ENCODE results near the gene FCHSD2. TPM values are rescaled to one million over a fixed set of nuclear protein-coding genes. Genes with fewer than 3 reads are reported as not detected.

FCHSD2 gene
- total and polyA plus RNA-seq, 4 donors, result 14.7 to 41.6 (median 32.6) TPM

- Histone ChIP-seq H3K9ac (ENCODE audit: insufficient read depth in 1 of 2, low read length in 2 of 2) (no peak overlapping the region), H3K36me3 (ENCODE audit: control insufficient read depth in 4 of 4, insufficient read depth in 4 of 4, low read length in 4 of 4) (peaks cover 0 to 5% (median under 1%) of the 10 kb centered on the region in 4 donors), H3K4me1 (ENCODE audit: control insufficient read depth in 5 of 5, insufficient read depth in 5 of 5, low read length in 5 of 5) (peaks cover 0 to 7% (median 0%) of the 10 kb centered on the region in 5 donors), H3K4me3 (no peak overlapping the region), H3K27ac (ENCODE audit: low read depth in 1 of 2, low read length in 1 of 2) (no peak overlapping the region), H3K27me3 (ENCODE audit: control insufficient read depth in 3 of 3, insufficient read depth in 3 of 3, low read length in 2 of 3) (no peaks in the 10 kb centered on the region), H3K9me3 (ENCODE audit: control insufficient read depth in 4 of 4, insufficient read depth in 3 of 4, low read length in 3 of 4) (no peaks in the 10 kb centered on the region)
- WGBS, 2 donors, result 36 to 59% methylated on average over 3 of the region's 3 CpGs
- no peak for TF ChIP-seq CTCF (IDR thresholded peaks at IDR 0.05; ENCODE audit: control extremely low read depth, extremely low read depth)
- ATAC-seq (ENCODE audit: insufficient read depth, low FRiP score) (no peak), DNase-seq (no peak)
Observed at GRCh38 chr11:72996959-72997358, 145.2 kb downstream of the FCHSD2 start.

- DNase-seq (no peak), ATAC-seq (ENCODE audit: insufficient read depth, low FRiP score) (no peak)
- 0 to 43% methylated on average over 1 of the region's 1 CpG for WGBS, 2 donors
- Histone ChIP-seq H3K27ac (ENCODE audit: low read depth in 1 of 2, low read length in 1 of 2) (no peak overlapping the region), H3K36me3 (ENCODE audit: control insufficient read depth in 4 of 4, insufficient read depth in 4 of 4, low read length in 4 of 4) (peaks cover 0 to 9% (median 4%) of the 10 kb centered on the region in 4 donors), H3K4me1 (ENCODE audit: control insufficient read depth in 5 of 5, insufficient read depth in 5 of 5, low read length in 5 of 5) (peaks cover 0 to 12% (median 8%) of the 10 kb centered on the region in 5 donors), H3K9ac (ENCODE audit: insufficient read depth in 1 of 2, low read length in 2 of 2) (no peak overlapping the region), H3K9me3 (ENCODE audit: control insufficient read depth in 4 of 4, insufficient read depth in 3 of 4, low read length in 3 of 4) (no peaks in the 10 kb centered on the region), H3K4me3 (no peak overlapping the region), H3K27me3 (ENCODE audit: control insufficient read depth in 3 of 3, insufficient read depth in 3 of 3, low read length in 2 of 3) (no peaks in the 10 kb centered on the region)
- no peak for TF ChIP-seq CTCF (IDR thresholded peaks at IDR 0.05; ENCODE audit: control extremely low read depth, extremely low read depth)
Observed at GRCh38 chr11:72989727-72990126, 152.4 kb downstream of the FCHSD2 start.

GRCh38 chr11:72988821-72989220 lies 153.3 kb downstream of the FCHSD2 start:
- Histone ChIP-seq H3K4me1 (ENCODE audit: control insufficient read depth in 5 of 5, insufficient read depth in 5 of 5, low read length in 5 of 5) (peaks cover 0 to 15% (median 11%) of the 10 kb centered on the region in 5 donors), H3K27ac (ENCODE audit: low read depth in 1 of 2, low read length in 1 of 2) (no peak overlapping the region)

More at GRCh38 chr11:72988821-72989220, 153.3 kb downstream of the FCHSD2 start:
- 84 to 90% methylated on average over 3 of the region's 3 CpGs for WGBS, 2 donors
- no peaks in the 10 kb centered on the region for H3K27me3 ChIP-seq (ENCODE audit: control insufficient read depth in 3 of 3, insufficient read depth in 3 of 3, low read length in 2 of 3)
- DNase-seq, result no peak
- H3K9me3 ChIP-seq (ENCODE audit: control insufficient read depth in 4 of 4, insufficient read depth in 3 of 4, low read length in 3 of 4), result no peaks in the 10 kb centered on the region
- TF ChIP-seq CTCF (IDR thresholded peaks at IDR 0.05; ENCODE audit: control extremely low read depth, extremely low read depth), result no peak
- no peak overlapping the region for H3K4me3 ChIP-seq
- peaks cover 0 to 6% (median 2%) of the 10 kb centered on the region in 4 donors for H3K36me3 ChIP-seq (ENCODE audit: control insufficient read depth in 4 of 4, insufficient read depth in 4 of 4, low read length in 4 of 4)
- no peak overlapping the region for H3K9ac ChIP-seq (ENCODE audit: insufficient read depth in 1 of 2, low read length in 2 of 2)
- no peak for ATAC-seq (ENCODE audit: insufficient read depth, low FRiP score)
